ENCODE results near the gene SPRED1.

The SPRED1 gene

GRCh38 chr15:38320181-38320580, 67.5 kb downstream of the SPRED1 start:
- H3K27me3 Mint-ChIP-seq = no peaks in the 10 kb centered on the region
- H3K4me3 Mint-ChIP-seq = no peak overlapping the region
- H3K36me3 Mint-ChIP-seq (ENCODE audit: low read depth) = peaks cover 44% of the 10 kb centered on the region
- H3K4me1 Mint-ChIP-seq (ENCODE audit: low read depth) = peaks cover 13% of the 10 kb centered on the region
- intact Hi-C loops (cut with micrococcal nuclease) = no loop called here
- H3K9me3 Mint-ChIP-seq = no peaks in the 10 kb centered on the region
- no peak overlapping the region for H3K27ac Mint-ChIP-seq

DNA sequence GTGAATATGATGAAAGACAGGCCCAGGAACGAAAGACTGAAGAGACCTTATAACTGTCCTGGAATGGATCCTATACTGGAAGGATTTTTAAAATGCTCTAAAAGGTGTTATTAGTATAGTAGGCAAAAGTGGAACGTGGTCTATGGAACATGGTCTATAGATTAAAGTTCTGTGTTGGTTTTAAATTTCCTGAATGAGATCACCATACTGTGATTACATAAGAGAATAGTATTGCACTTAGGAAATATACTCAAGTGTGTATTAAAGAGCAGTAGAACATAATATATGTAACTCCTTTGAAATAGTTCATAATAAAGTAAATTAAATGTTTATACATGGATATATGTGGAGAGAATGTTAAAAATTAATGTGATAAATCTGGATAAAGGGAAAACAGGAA, 68.2 kb downstream of the SPRED1 start:
- H3K27me3 Mint-ChIP-seq = no peaks in the 10 kb centered on the region
- H3K36me3 Mint-ChIP-seq (ENCODE audit: low read depth) = peaks cover 45% of the 10 kb centered on the region
- intact Hi-C loops (cut with micrococcal nuclease) = no loop called here
- H3K27ac Mint-ChIP-seq = no peak overlapping the region
- H3K4me1 Mint-ChIP-seq (ENCODE audit: low read depth) = peaks cover 15% of the 10 kb centered on the region
- H3K9me3 Mint-ChIP-seq = no peaks in the 10 kb centered on the region
- no peak overlapping the region for H3K4me3 Mint-ChIP-seq

DNA sequence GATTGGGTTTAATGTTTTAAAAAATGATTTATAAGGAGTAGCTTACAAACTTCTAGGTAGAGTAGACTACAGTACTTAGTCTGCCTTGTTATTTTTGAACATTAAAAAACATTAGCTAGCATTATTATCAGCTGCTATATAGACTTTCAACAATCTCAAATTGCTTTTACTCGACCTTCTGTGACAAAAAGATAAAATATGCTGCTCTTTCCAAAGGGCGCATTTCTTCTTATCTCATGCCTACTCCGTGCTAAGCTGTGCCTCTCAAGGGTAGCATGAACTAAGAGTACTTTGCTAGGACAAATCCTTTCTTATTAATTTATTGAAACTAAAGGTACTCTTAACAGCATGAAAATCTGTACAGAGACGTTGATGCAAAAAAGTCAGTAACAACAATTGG, 71.3 kb downstream of the SPRED1 start:
- H3K9me3 Mint-ChIP-seq = no peaks in the 10 kb centered on the region
- no peak overlapping the region for H3K4me3 Mint-ChIP-seq
- H3K36me3 Mint-ChIP-seq (ENCODE audit: low read depth) = peaks cover 59% of the 10 kb centered on the region
- no peaks in the 10 kb centered on the region for H3K27me3 Mint-ChIP-seq
- peaks cover 13% of the 10 kb centered on the region for H3K4me1 Mint-ChIP-seq (ENCODE audit: low read depth)
- intact Hi-C loops (cut with micrococcal nuclease) = no loop called here
- H3K27ac Mint-ChIP-seq = no peak overlapping the region

GRCh38 chr15:38324939-38325647, 72.5 kb downstream of the SPRED1 start:
- intact Hi-C loops (cut with micrococcal nuclease) = no loop called here
- no peak overlapping the region for H3K27ac Mint-ChIP-seq
- H3K27me3 Mint-ChIP-seq = no peaks in the 10 kb centered on the region
- H3K4me1 Mint-ChIP-seq (ENCODE audit: low read depth) = peaks cover 15% of the 10 kb centered on the region
- H3K4me3 Mint-ChIP-seq = no peak overlapping the region
- H3K9me3 Mint-ChIP-seq = no peaks in the 10 kb centered on the region
- H3K36me3 Mint-ChIP-seq (ENCODE audit: low read depth) = peaks cover 55% of the 10 kb centered on the region

- Mint-ChIP-seq H3K27ac (no peak overlapping the region), H3K9me3 (no peaks in the 10 kb centered on the region), H3K36me3 (ENCODE audit: low read depth) (peaks cover 55% of the 10 kb centered on the region), H3K4me3 (no peak overlapping the region), H3K27me3 (no peaks in the 10 kb centered on the region), H3K4me1 (ENCODE audit: low read depth) (peaks cover 15% of the 10 kb centered on the region)
- intact Hi-C loops (cut with micrococcal nuclease) = no loop called here
These were observed 73.0 kb downstream of the SPRED1 start for GRCh38 chr15:38325648-38325990.

- Mint-ChIP-seq H3K36me3 (ENCODE audit: low read depth) (peaks cover 56% of the 10 kb centered on the region), H3K27ac (no peak overlapping the region), H3K9me3 (no peaks in the 10 kb centered on the region), H3K4me3 (no peak overlapping the region), H3K4me1 (ENCODE audit: low read depth) (peaks cover 5% of the 10 kb centered on the region), H3K27me3 (no peaks in the 10 kb centered on the region)
- intact Hi-C loops (cut with micrococcal nuclease) = no loop called here
These were observed 80.1 kb downstream of the SPRED1 start for GRCh38 chr15:38332711-38333110.

GRCh38 chr15:38335116-38335515, 82.5 kb downstream of the SPRED1 start:
- Mint-ChIP-seq H3K4me3 (no peak overlapping the region), H3K27me3 (no peaks in the 10 kb centered on the region)

DNA sequence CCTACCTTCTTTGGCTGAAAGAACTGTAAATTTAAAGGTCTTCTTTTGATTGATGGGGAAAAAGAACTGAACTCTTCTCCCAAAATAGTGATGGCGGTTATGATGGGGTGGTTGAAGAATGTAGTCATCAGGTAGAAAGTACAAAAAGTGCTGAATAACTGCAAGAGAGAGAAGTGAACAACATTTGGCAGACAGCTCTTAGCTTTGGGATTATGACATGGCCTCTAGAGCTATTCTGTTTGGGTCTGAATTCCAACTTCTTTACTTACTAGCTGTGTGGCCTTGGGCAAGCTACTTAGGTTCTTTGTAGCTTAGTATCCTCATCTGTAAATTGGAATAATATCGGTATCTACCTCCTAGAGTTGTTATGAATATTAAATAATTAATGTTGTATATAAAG, 91.7 kb downstream of the SPRED1 start:
- intact Hi-C loops (cut with micrococcal nuclease) = no loop called here
- Mint-ChIP-seq H3K4me1 (ENCODE audit: low read depth) (peaks cover 31% of the 10 kb centered on the region), H3K4me3 (no peak overlapping the region), H3K9me3 (no peaks in the 10 kb centered on the region), H3K36me3 (ENCODE audit: low read depth) (peaks cover 93% of the 10 kb centered on the region), H3K27ac (no peak overlapping the region), H3K27me3 (no peaks in the 10 kb centered on the region)

More at GRCh38 chr15:38335116-38335515, 82.5 kb downstream of the SPRED1 start:
- no peaks in the 10 kb centered on the region for H3K9me3 Mint-ChIP-seq
- peaks cover 54% of the 10 kb centered on the region for H3K36me3 Mint-ChIP-seq (ENCODE audit: low read depth)
- intact Hi-C loops (cut with micrococcal nuclease) = no loop called here
- no peak overlapping the region for H3K27ac Mint-ChIP-seq
- H3K4me1 Mint-ChIP-seq (ENCODE audit: low read depth) = no peaks in the 10 kb centered on the region

DNA sequence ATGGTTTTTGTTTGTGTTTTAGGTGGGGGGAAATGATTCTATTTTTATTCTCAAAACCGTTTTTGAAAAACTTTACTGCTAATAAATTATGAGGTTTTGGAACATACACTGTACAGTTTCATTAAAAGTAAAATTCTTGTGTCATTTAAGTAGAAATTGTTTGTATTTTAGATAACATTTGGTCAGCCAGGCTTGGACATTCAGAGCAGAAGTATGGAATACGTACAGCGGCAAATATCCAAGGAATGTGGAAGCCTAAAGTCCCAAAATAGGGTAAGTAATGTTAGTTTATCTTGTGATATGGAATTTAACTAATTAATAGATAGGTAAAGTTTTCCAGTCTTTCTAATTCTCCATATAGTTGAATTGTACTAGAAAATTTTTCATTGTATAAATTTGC, 96.6 kb downstream of the SPRED1 start:
- Mint-ChIP-seq H3K9me3 (no peaks in the 10 kb centered on the region), H3K4me3 (no peak overlapping the region), H3K27ac (no peak overlapping the region), H3K4me1 (ENCODE audit: low read depth) (peaks cover 24% of the 10 kb centered on the region), H3K36me3 (ENCODE audit: low read depth) (peaks cover 89% of the 10 kb centered on the region), H3K27me3 (no peaks in the 10 kb centered on the region)
- intact Hi-C loops (cut with micrococcal nuclease) = no loop called here

GRCh38 chr15:38351466-38351865, 98.8 kb downstream of the SPRED1 start:
- Mint-ChIP-seq H3K4me1 (ENCODE audit: low read depth) (peaks cover 28% of the 10 kb centered on the region), H3K36me3 (ENCODE audit: low read depth) (peaks cover 89% of the 10 kb centered on the region), H3K27ac (no peak overlapping the region), H3K27me3 (no peaks in the 10 kb centered on the region), H3K9me3 (no peaks in the 10 kb centered on the region), H3K4me3 (no peak overlapping the region)
- intact Hi-C loops (cut with micrococcal nuclease) = loop anchor here (10.0 kb wide), 2 partner anchors 67 to 97 kb away; partner anchors contain the start of gene SPRED1

- H3K27me3 Mint-ChIP-seq = no peaks in the 10 kb centered on the region
- H3K36me3 Mint-ChIP-seq (ENCODE audit: low read depth) = peaks cover 59% of the 10 kb centered on the region
- H3K27ac Mint-ChIP-seq = no peak overlapping the region
- no peak overlapping the region for H3K4me3 Mint-ChIP-seq
- H3K4me1 Mint-ChIP-seq (ENCODE audit: low read depth) = peaks cover 12% of the 10 kb centered on the region
- intact Hi-C loops (cut with micrococcal nuclease) = loop anchor here (2.0 to 10.0 kb wide), 3 partner anchors 70 to 352 kb away; partner anchors contain the start of gene SPRED1
- H3K9me3 Mint-ChIP-seq = no peaks in the 10 kb centered on the region
These were observed 101.8 kb downstream of the SPRED1 start for GRCh38 chr15:38354315-38354929.

DNA sequence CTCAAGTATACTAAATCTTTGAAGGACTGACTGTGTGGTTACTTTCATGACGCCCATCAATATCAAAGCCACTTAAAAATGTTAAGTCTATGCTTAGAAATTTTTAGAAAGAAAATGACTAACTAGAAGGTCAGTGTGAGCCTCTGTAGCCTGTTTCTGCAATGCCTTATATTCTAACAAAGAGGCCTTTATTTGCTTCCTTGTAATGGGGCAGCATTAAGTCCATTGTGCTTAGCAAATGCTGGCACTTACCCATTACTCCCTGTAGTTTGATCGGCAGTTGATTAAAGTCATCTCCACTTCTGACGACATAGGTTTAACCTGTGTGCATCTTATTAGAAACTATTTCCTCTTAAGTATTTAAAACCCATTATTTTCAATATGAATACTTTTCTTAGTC, 109.7 kb downstream of the SPRED1 start:
- Mint-ChIP-seq H3K4me3 (no peak overlapping the region), H3K36me3 (ENCODE audit: low read depth) (no peaks in the 10 kb centered on the region), H3K4me1 (ENCODE audit: low read depth) (peaks cover 5% of the 10 kb centered on the region), H3K9me3 (no peaks in the 10 kb centered on the region), H3K27ac (no peak overlapping the region), H3K27me3 (peaks cover 3% of the 10 kb centered on the region)
- intact Hi-C loops (cut with micrococcal nuclease) = loop anchor here (5.0 kb wide), 1 partner anchor 45 kb away; no protein-coding TSS in a partner anchor

DNA sequence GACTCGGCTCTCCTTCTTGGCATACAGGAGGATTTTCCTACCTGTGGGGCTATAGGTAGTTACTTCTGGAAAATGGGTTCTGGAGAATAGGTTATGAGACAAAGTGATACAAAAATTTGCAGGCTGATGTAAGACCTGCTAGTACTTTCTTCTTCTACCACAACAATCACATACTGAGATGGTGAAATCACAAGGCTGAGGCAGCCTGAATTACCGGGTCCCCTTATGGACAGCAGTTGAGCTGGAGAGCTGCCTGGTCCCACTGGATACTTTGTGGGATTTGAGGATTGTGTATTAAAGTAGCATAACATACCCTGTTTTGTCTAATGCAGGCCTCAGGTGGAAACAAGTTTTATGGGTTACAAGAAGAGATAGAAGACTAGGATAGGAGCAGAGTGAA, 114.8 kb downstream of the SPRED1 start:
- intact Hi-C loops (cut with micrococcal nuclease) = no loop called here
- Mint-ChIP-seq H3K9me3 (no peaks in the 10 kb centered on the region), H3K27me3 (peaks cover 3% of the 10 kb centered on the region), H3K27ac (no peak overlapping the region), H3K36me3 (ENCODE audit: low read depth) (no peaks in the 10 kb centered on the region), H3K4me1 (ENCODE audit: low read depth) (no peaks in the 10 kb centered on the region), H3K4me3 (no peak overlapping the region)

- Mint-ChIP-seq H3K9me3 (no peaks in the 10 kb centered on the region), H3K36me3 (ENCODE audit: low read depth) (no peaks in the 10 kb centered on the region), H3K4me1 (ENCODE audit: low read depth) (peaks cover 6% of the 10 kb centered on the region), H3K27me3 (peaks cover 3% of the 10 kb centered on the region), H3K27ac (no peak overlapping the region), H3K4me3 (no peak overlapping the region)
- intact Hi-C loops (cut with micrococcal nuclease) = no loop called here
These were observed 117.4 kb downstream of the SPRED1 start for GRCh38 chr15:38369936-38370478.
